ENCODE measurements around the gene RNASEH2C. TPM values are rescaled to one million over a fixed set of nuclear protein-coding genes. Genes with fewer than 3 reads are reported as not detected.
"Not testable (repeated sequence)": the region's sequence is repeated elsewhere in the genome, so short reads cannot be mapped to it uniquely, and the experiment has no call there.

Gene RNASEH2C
- total RNA-seq, 2 donors from 2014 or later = 40.9 to 93.0 TPM

DNA sequence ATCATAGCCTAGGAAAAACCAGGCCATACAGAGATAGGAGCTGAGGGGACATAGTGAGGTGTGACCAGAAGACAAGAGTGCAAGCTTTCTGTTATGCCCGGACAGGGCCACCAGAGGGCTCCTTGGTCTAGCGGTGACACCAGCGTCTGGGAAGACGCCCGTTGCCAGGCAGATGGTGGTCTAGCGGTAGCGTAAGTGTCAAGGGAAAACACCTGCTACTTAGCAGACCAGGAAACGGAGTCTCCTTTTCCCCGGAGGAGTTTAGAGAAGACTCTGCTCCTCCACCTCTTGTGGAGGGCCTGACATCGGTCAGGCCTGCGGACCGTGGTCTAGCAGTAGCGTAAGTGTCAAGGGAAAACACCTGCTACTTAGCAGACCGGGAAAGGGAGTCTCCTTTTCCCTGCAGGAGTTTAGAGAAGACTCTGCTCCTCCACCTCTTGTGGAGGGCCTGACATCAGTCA lies 14.3 kb downstream of the RNASEH2C start:
- H3K27ac Mint-ChIP-seq, H3K9me3 Mint-ChIP-seq, H3K36me3 Mint-ChIP-seq: not testable (repeated sequence)
- DNase-seq (ENCODE audit: low spot score in 2 of 2) (peak; percentile 73 to 86), ATAC-seq (peak; percentile 53 to 54)

DNA sequence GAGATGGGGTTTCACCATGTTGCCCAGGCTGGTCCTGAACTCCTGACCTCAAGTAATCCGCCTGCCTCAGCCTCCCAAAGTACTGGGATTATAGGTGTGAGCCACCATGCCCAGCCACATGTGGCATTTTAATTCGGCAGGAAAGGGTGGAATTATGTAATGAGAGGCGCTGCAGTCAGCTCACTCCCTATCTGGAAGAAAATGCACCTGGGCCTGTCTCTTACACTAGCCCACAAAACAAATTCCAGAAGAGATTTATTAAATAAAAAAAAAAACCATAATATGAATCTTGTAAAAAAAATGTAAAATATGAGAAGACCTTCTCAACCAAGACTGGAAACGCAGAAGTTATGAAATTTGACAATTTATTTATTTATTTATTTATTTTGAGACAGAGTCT lies 16.8 kb downstream of the RNASEH2C start:
- DNase-seq (ENCODE audit: low spot score in 2 of 2) = no peak
- H3K9me3 Mint-ChIP-seq = no peaks in the 10 kb centered on the region
- ATAC-seq = no peak
- H3K27ac Mint-ChIP-seq = no peak overlapping the region
- H3K36me3 Mint-ChIP-seq = no peaks in the 10 kb centered on the region

DNA sequence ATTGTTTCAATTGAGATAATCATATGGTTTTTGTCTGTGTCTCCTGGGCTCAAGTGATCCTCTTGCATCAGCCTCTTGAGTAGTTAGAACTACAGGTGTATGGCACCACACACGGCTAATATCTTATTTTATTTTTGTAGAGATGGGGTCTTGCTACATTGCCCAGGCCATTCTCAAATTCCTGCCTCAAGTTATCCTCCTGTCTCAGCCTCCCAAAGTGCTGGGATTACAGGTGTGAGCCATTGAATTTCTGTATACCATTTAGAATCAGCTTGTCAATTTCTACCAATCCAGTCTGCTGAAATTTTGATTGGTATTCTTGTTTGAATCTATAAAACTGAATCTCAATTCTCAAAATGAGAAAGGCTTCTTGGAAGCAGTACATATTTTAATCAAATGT lies 18.9 kb downstream of the RNASEH2C start:
- Mint-ChIP-seq H3K27ac (no peak overlapping the region), H3K9me3 (no peaks in the 10 kb centered on the region), H3K36me3 (no peaks in the 10 kb centered on the region)
- ATAC-seq (no peak), DNase-seq (ENCODE audit: low spot score in 2 of 2) (no peak)

DNA sequence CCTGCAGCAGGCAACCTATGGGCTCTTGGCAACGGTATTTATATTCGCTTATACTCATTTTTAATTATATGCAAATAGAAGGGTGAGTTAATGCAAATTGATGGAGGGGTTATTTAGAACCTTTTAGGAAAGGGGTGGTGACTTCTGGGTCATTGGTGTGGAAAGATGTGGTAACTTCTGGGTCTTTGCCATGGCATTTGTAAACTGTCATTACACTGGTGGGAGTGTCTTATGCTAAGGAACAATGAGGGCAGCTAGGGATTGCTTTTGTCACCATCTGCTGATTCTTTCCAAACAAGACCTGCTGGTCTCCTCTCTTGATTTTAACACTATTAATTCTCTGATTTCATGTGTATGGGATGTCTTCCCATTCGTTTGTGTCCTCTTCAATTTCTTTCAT lies 20.2 kb downstream of the RNASEH2C start:
- H3K9me3 Mint-ChIP-seq = no peaks in the 10 kb centered on the region
- no peak for DNase-seq (ENCODE audit: low spot score in 2 of 2)
- no peak overlapping the region for H3K27ac Mint-ChIP-seq
- no peaks in the 10 kb centered on the region for H3K36me3 Mint-ChIP-seq
- no peak for ATAC-seq

DNA sequence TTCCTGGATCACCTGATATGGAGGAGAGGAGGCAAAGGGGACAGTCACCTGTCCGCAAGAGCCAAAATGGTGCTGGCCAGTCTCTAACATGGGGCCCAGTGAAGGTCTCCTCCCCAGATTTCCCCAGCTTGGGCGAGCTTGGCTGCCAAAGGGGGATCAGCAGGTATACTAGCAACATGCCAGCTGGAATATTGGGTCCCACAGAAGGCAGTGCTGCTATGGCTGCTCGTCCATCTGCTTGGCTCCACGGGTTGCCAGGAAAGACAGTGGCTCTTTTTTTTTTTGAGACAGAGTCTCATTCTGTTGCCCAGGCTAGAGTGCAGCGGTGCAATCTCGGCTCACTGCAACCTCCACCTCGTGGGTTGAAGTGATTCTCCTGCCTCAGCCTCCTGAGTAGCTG lies 21.3 kb downstream of the RNASEH2C start:
- Mint-ChIP-seq H3K9me3 (no peaks in the 10 kb centered on the region), H3K27ac (no peak overlapping the region), H3K36me3 (no peaks in the 10 kb centered on the region)
- DNase-seq (ENCODE audit: low spot score in 2 of 2) (no peak), ATAC-seq (no peak)

DNA sequence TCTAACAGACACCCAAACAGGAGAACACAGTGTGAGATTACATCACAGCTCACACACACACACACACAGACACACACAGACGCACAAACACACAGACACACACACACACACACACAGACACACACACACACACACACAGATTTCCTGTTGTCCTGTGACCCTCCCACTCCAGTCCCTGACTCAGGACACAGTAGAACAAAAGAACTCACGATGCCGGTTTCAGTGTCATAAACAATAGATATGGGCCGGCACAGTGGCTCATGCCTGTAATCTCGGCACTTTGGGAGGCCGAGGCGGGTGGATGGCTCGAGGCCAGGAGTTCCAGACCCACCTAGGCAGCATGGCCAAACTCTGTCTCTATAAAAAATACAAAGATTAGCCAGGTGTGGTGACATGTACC lies 22.4 kb downstream of the RNASEH2C start:
- H3K36me3 Mint-ChIP-seq = no peaks in the 10 kb centered on the region
- DNase-seq (ENCODE audit: low spot score in 2 of 2) (no peak), ATAC-seq (no peak)
- H3K27ac Mint-ChIP-seq = peak overlapping the region in 1 of 2 donors; percentile 73
- no peaks in the 10 kb centered on the region for H3K9me3 Mint-ChIP-seq

DNA sequence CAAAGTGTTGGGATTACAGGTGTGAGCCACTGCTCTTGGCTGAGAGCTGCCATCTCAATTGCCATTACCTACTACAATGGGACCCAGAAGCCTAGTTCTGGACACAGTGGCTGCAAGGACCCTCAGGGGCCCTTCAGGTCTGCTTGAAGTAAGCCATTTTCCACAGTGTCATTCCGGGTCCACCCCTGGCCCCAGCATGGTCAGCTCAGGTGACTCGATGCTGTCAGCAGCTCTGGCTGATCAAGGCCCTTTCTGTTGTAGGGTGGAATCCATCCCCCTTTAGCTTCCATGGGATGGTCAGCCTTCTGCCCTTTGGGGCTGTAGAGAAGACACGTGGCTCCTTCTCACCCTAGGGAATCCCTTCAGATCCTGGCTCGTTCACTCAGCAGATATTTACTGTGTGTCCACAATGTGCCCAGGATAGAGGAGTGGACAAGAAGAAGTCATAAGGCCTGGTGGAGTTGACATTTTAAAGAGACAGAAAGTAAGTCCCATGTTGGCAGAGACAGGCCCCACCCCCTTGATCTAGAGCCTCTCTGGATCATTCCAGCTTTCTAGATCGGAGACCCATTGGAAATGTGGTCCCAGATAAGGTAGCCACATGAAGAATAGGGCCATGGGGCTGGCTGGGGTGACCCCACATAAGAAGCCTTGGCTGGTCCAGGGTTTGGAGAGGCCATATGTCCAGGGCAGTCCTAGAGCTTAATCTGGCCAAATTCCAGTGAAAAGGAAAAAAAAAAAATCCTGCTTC lies 23.6 kb downstream of the RNASEH2C start:
- Mint-ChIP-seq H3K27ac (no peak overlapping the region), H3K9me3 (no peaks in the 10 kb centered on the region), H3K36me3 (no peaks in the 10 kb centered on the region)
- DNase-seq (ENCODE audit: low spot score in 2 of 2) (no peak), ATAC-seq (no peak)

DNA sequence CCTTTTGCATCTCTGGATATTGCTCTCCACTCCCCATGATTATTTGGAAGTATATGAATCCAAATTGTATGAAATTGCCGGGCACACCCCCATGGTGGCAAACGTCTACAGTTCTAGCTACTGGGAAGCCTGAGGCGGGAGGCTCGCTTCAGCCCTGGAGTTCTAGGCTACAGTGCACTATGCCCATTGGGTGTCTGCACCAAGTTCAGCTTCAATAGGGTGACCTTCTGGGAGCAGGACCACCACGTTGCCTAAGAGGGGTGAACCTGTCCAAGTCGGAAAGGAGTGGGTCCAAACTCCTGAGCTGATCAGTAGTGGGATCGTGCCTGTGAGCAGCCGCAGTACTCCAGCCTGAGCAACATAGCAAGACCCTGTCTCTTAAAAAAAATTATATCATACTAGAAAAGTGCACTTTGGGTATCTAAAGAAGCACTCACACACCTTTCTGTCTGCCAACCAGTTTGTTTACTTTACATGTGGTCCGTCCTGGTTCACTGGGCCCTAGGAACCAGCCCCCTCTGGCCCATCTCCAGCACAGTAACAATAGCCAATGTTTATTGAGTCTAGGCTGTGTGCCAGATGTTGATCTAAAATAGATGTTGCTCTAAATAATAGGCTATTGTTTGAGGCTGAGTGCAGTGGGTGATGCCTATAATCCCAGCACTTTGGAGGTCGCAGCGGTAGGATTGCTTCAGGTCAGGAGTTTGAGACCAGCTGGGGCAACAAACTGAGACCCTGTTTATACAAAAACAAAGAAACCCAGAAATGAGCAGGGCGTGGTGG lies 24.9 kb downstream of the RNASEH2C start:
- Mint-ChIP-seq H3K36me3 (no peaks in the 10 kb centered on the region), H3K27ac (no peak overlapping the region), H3K9me3 (no peaks in the 10 kb centered on the region)
- DNase-seq (ENCODE audit: low spot score in 2 of 2) (no peak), ATAC-seq (no peak)

DNA sequence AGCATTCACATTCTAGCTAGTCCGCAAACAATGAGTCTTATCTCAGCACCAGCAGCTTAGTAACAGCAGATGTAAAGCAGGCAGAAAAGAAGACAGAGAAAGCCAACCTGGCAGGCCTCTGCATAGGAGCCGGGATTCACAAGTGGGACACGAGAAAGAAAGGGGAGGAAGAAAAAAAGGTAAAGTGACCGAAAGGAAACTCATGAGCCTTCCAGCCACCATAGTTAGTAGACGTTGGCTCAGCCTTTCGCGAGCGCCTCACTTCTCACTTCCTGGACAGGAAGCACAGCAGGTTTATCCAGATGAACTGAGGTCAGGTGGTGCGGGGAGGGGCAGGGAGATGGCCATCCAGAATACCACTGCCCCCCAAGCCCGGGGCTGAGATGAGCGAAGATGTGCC lies 28.2 kb downstream of the RNASEH2C start:
- no peaks in the 10 kb centered on the region for H3K36me3 Mint-ChIP-seq
- no peak for DNase-seq (ENCODE audit: low spot score in 2 of 2)
- H3K27ac Mint-ChIP-seq = no peak overlapping the region
- ATAC-seq = no peak
- H3K9me3 Mint-ChIP-seq = no peaks in the 10 kb centered on the region

DNA sequence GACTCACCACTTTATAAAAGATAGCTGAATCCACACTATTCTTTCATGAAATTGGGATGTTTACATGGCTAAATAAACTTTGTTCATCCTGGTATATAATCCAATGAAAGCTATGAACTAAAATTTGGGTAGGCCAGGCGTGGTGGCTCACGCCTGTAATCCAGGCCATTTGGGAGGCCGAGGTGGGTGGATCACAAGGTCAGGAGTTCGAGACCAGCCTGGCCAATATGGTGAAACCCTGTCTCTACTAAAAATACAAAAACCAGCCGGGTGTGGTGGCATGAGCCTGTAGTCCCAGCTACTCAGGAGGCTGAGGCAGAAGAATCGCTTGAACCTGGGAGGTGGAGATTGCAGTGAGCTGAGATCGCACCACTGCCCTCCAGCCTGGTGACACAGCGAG lies 28.8 kb downstream of the RNASEH2C start:
- not testable (repeated sequence) for H3K9me3 Mint-ChIP-seq; ATAC-seq; H3K27ac Mint-ChIP-seq; DNase-seq (ENCODE audit: low spot score in 2 of 2); H3K36me3 Mint-ChIP-seq

DNA sequence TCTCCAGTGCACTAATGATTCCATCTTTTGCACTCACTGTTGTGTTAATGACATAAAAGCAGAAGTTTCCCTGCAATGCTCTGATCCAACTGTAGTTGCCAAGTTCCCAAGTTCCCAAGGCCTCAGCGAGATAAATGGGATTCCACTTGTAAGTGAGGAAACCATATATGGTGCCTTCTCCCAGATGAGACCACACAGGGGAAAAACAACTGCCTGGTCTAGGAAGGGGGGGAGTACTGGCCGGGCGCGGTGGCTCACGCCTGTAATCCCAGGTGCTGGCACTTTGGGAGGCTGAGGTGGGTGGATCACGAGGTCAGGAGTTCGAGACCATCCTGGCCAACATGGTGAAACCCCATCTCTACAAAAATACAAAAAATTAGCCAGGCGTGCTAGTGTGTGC lies 34.6 kb downstream of the RNASEH2C start:
- no peak overlapping the region for H3K27ac Mint-ChIP-seq
- DNase-seq (ENCODE audit: low spot score in 2 of 2) (no peak), ATAC-seq (no peak)
- no peaks in the 10 kb centered on the region for H3K36me3 Mint-ChIP-seq
- H3K9me3 Mint-ChIP-seq = no peaks in the 10 kb centered on the region

DNA sequence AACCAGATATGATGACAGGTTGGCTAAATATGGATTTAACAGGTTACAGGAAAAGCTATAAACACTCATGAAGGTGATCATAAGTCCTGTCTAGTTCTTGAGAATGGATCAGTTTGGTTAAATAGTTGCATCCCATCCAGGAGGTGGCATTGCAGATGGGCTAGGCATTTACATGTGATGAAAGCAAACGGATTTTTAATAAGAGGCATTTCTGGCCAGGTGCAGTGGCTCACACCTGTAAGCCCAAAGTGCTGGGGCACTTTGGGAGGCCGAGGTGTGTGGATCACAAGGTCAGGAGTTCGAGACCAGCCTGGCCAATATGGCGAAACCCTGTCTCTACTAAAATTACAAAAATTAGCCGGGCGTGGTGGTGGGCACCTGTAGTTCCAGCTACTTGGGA lies 37.1 kb downstream of the RNASEH2C start:
- not testable (repeated sequence) for ATAC-seq; H3K9me3 Mint-ChIP-seq; DNase-seq (ENCODE audit: low spot score in 2 of 2); H3K27ac Mint-ChIP-seq; H3K36me3 Mint-ChIP-seq

DNA sequence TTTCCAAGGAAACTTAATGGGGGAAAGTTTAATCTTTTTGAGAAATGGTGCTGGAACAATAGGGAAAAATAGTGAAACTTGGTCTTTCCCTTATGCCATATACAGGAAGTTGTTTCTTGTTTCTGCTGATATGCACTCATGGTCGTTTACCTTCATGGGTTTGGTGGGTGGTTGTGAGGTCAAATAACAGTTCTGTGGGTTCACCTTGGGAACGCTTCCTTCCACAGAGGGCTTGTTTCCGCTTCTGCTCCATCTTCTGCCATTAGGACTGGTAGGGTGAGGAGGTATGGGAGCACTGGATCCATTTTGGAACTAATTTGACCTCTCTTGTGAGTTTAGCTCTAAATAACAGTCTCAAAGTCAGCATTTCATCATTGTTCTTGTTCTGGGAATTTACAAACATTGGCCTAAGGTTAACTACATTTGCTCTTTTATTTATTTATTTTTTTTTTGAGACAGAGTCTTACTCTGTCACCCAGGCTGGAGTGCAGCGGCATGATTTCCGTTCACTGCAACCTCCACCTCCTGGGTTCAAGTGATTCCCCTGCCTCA lies 40.3 kb downstream of the RNASEH2C start:
- no peaks in the 10 kb centered on the region for H3K9me3 Mint-ChIP-seq
- no peak overlapping the region for H3K27ac Mint-ChIP-seq
- DNase-seq (ENCODE audit: low spot score in 2 of 2) = no peak
- no peak for ATAC-seq
- no peaks in the 10 kb centered on the region for H3K36me3 Mint-ChIP-seq

DNA sequence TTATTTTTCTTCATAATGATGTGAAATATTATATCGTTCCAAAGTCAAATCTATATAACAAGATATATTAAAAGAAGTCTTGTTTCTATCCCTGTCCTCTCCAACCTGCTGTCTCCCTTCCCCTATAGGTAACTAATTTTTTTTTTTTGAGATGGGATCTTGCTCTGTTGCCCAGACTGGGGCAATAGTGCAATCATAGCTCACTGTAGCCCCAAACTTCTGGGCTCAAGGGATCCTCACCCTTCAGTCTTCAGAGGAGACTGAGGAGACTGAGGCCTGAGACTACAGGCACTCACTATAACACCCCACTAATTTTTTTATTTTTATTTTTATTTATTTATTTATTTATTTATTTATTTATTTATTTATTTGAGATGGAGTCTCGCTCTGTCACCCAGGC lies 47.6 kb downstream of the RNASEH2C start:
- no peaks in the 10 kb centered on the region for H3K9me3 Mint-ChIP-seq
- no peak for ATAC-seq
- H3K27ac Mint-ChIP-seq = no peak overlapping the region

DNA sequence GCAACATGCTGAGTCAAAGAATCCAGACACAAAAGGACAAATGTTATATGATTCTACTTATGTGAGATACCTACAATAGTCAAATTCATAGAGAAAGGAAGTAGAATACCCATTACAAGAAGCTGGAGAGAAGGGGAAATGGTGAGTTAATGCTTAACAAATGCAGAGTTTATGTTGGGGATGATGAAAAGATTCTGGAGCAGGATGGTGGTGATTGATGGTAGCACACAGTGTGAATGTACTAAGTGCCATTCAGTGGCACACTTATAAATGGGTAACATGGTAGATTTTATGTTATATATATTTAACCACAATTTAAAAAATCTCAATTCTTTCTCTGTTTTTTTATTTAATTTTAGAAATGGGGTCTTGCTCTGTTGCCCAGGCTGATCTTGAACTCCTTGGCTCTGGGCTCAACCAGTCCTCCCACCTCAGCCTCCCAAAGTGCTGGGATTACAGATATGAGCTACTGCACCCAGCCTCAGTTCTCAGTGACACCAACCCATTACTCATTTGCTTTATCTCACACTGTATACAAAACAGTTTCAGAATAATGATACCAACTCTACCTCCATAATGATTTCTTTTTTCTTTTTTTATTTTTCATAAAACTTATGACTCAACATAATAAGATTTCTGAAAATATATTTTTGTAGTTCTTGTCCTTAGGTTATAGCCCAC lies 48.3 kb downstream of the RNASEH2C start:
- H3K27ac Mint-ChIP-seq = no peak overlapping the region
- H3K36me3 Mint-ChIP-seq = no peaks in the 10 kb centered on the region
- DNase-seq (ENCODE audit: low spot score in 2 of 2) (no peak), ATAC-seq (peak; percentile 55 to 63)
- no peaks in the 10 kb centered on the region for H3K9me3 Mint-ChIP-seq

More for the DNA sequence above, 47.6 kb downstream of the RNASEH2C start:
- H3K36me3 Mint-ChIP-seq = no peaks in the 10 kb centered on the region
- DNase-seq (ENCODE audit: low spot score in 2 of 2) = no peak

Measured in activated naive CD4-positive, alpha-beta T cell treated with anti-CD3 and anti-CD28 coated beads, Interleukin-2, amount 50 U/mL, for 72 hours (primary cell).